ENCODE results near the gene BCR.

- TF ChIP-seq MEIS1 (CRISPR knock-in tag; IDR thresholded peaks at IDR 0.05; ENCODE audit: borderline replicate concordance) (no peak), FOXP1 (IDR thresholded peaks at IDR 0.05) (no peak), FOXP1 (CRISPR knock-in tag; IDR thresholded peaks at IDR 0.05) (no peak), CEBPG (CRISPR knock-in tag; IDR thresholded peaks at IDR 0.05) (no peak)
Observed at GRCh38 chr22:23226497-23226850, 46.2 kb downstream of the BCR start.
